ENCODE data around the gene UGT1A8. TPM values are rescaled to one million over a fixed set of nuclear protein-coding genes. Genes with fewer than 3 reads are reported as not detected.
A peak's percentile ranks its signal among the peaks of the same experiment; 100 is the strongest.

Gene UGT1A8
- total RNA-seq, 4 donors from 2014 or later, result not detected

DNA sequence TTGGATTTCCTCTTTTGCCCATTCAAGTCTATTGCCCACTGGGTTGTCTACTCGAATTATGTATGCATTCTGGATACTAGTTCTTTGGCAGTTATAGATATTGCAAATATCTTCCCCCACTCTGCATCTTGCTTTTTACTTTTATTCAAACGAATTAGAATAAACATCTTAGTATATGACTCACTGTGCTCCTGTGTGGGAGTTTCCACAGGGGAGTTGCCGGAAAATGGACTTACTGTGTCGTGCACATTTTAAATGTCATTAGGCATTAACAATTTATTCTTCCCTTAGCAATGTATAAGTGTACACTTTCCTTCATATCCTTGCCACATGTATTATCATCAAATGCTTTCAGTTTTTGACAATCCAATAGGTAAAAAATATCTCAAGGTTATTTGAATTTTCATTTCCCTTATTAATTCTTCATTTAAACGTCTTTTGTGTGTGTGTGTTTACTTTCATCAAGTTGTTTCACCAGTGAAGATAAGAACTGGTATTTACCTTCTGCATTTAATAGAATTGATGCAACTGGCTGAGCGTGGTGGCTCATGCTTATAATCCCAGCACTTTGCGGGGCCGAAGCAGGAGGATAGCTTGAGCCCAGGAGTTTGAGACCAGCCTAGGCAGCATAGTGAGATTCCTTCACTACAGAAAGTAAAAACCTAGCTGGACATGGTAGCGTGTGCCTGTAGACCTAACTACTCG, 90.7 kb downstream of the UGT1A8 start:
- no peak overlapping the region for H3K4me3 ChIP-seq
- H3K9me3 ChIP-seq, result no peaks in the 10 kb centered on the region
- H3K27ac ChIP-seq (replicated peaks in 1 of 4), result no peak overlapping the region
- H3K36me3 ChIP-seq, result no peaks in the 10 kb centered on the region
- intact Hi-C loops (cut with DNase I), result no loop called here
- peaks cover 0 to 19% (median 0%) of the 10 kb centered on the region in 4 donors for H3K27me3 ChIP-seq
- DNase-seq (ENCODE audit: extremely low spot score), result no peak
- TF ChIP-seq POLR2AphosphoS5 (IDR thresholded peaks at IDR 0.05), result no peak
- TF ChIP-seq EP300 (IDR thresholded peaks at IDR 0.05), result no peak
- TF ChIP-seq, protein P1, sequence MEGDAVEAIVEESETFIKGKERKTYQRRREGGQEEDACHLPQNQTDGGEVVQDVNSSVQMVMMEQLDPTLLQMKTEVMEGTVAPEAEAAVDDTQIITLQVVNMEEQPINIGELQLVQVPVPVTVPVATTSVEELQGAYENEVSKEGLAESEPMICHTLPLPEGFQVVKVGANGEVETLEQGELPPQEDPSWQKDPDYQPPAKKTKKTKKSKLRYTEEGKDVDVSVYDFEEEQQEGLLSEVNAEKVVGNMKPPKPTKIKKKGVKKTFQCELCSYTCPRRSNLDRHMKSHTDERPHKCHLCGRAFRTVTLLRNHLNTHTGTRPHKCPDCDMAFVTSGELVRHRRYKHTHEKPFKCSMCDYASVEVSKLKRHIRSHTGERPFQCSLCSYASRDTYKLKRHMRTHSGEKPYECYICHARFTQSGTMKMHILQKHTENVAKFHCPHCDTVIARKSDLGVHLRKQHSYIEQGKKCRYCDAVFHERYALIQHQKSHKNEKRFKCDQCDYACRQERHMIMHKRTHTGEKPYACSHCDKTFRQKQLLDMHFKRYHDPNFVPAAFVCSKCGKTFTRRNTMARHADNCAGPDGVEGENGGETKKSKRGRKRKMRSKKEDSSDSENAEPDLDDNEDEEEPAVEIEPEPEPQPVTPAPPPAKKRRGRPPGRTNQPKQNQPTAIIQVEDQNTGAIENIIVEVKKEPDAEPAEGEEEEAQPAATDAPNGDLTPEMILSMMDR (IDR thresholded peaks at IDR 0.05), result no peak
- no peaks in the 10 kb centered on the region for H3K4me1 ChIP-seq
- 74% methylated on average over 10 of the region's 10 CpGs for WGBS

DNA sequence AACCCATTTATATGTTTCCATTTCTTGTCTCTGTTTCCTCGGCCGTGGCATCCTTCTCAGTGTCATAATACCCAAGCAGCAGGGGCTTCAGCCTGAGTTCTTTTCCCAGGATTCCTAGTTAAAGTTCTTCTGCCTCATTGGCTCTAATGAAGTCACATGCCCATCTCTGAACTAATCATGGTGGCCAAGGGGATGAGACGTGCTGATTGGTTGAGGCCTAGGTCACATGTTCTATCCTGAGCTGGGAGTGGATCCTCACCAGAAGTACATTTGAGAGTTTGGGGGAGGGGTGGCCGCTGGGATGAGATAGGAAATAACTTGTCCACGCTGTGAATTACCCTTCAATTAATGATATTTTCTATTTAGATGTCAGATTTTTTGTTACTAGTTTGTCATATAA, 91.5 kb downstream of the UGT1A8 start:
- Histone ChIP-seq H3K9me3 (no peaks in the 10 kb centered on the region), H3K4me1 (no peaks in the 10 kb centered on the region), H3K27ac (replicated peaks in 1 of 4) (no peak overlapping the region), H3K27me3 (peaks cover 0 to 20% (median 0%) of the 10 kb centered on the region in 4 donors), H3K36me3 (no peaks in the 10 kb centered on the region), H3K4me3 (no peak overlapping the region)
- no peak for TF ChIP-seq POLR2A (IDR thresholded peaks at IDR 0.05; ENCODE audit: low read depth)
- TF ChIP-seq, protein P1 (IDR thresholded peaks at IDR 0.05), result no peak
- no peak for TF ChIP-seq EP300 (IDR thresholded peaks at IDR 0.05)
- no peak for TF ChIP-seq POLR2AphosphoS5 (IDR thresholded peaks at IDR 0.05)
- 89% methylated on average over 5 of the region's 5 CpGs for WGBS
- intact Hi-C loops (cut with DNase I), result no loop called here
- no peak for DNase-seq (ENCODE audit: extremely low spot score)

DNA sequence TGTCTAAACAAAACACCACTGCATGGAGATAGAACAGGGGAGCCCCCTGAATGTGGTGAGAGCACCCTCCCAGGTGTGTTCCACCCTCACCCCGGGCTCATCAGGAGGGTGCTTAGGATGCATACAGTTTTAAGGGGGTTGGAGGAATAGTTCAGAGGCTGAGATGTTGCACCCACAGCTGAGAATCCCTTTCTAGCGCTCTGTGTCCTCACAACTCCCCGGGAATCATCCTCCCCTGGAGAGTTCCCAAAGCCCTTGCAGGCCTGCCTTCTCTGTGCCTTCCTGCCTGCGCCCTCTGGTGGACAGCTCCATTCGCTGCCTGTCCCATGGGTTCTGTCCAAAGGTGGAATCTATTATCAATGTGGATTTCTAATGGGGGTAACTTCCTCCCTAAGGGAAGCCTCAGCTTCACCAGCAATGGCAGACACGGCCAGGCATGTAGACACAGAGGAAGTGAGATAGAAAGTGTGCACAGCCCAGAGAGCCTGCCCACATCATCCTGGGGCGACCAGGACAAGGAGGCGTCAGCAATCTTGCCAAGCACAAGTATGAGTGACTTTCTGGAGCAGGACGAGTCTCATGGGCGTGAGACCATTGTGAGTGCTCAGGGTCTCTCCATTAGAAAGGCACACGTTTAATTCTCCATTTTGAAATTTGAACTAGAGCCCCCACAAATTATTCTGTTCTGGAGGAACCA, 94.0 kb downstream of the UGT1A8 start:
- no peak overlapping the region for H3K4me3 ChIP-seq
- H3K4me1 ChIP-seq, result no peaks in the 10 kb centered on the region
- intact Hi-C loops (cut with DNase I), result no loop called here
- no peaks in the 10 kb centered on the region for H3K36me3 ChIP-seq
- DNase-seq (ENCODE audit: extremely low spot score), result no peak
- no peaks in the 10 kb centered on the region for H3K9me3 ChIP-seq
- 48% methylated on average over 8 of the region's 11 CpGs for WGBS
- H3K27me3 ChIP-seq, result peaks cover 0 to 15% (median 0%) of the 10 kb centered on the region in 4 donors
- no peak overlapping the region for H3K27ac ChIP-seq (replicated peaks in 1 of 4)
- TF ChIP-seq, protein P1 (IDR thresholded peaks at IDR 0.05), result peak; percentile 47 to 72 (median 47)
- TF ChIP-seq POLR2AphosphoS5 (IDR thresholded peaks at IDR 0.05), result no peak

DNA sequence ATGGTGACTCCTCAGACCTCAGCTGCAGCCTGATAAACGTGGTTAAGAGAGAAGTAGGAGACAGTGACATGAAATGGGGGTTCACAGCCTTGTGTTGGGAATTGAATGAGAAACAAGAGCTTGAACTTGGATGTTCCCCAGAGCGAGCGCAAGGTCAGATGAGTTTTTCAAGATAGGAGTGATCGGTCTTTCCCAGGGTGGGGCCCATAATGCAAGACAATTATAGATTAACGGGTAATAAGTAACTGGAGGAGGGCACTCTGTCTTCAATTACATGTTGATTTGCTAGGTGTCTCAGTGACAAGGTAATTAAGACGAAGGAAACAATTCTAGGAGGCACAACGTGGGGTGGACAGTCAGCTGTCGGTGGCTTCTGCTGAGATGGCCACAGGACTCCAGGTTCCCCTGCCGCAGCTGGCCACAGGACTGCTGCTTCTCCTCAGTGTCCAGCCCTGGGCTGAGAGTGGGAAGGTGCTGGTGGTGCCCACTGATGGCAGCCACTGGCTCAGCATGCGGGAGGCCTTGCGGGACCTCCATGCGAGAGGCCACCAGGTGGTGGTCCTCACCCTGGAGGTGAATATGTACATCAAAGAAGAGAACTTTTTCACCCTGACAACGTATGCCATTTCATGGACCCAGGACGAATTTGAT, 95.3 kb downstream of the UGT1A8 start, which contains the start of gene UGT1A5:
UGT1A5 (plus strand) TSS at position 297 of the 651 bp plus-strand sequence; CDS start at position 382, 85 bp downstream.
- H3K36me3 ChIP-seq, result no peaks in the 10 kb centered on the region
- H3K27ac ChIP-seq (replicated peaks in 1 of 4), result no peak within 1 kb of the TSS
- H3K4me3 ChIP-seq, result no peak within 1 kb of the TSS
- 77% methylated on average over 11 of the region's 14 CpGs for WGBS
- peaks cover 0 to 27% (median 0%) of the 10 kb centered on the region in 4 donors for H3K27me3 ChIP-seq
- H3K4me1 ChIP-seq, result no peaks in the 10 kb centered on the region
- no peak for TF ChIP-seq POLR2A (IDR thresholded peaks at IDR 0.05; ENCODE audit: low read depth)
- TF ChIP-seq POLR2AphosphoS5 (IDR thresholded peaks at IDR 0.05), result no peak
- TF ChIP-seq, protein P1 (IDR thresholded peaks at IDR 0.05), result no peak
- no peak for TF ChIP-seq EP300 (IDR thresholded peaks at IDR 0.05)
- no peak for DNase-seq (ENCODE audit: extremely low spot score)
- intact Hi-C loops (cut with DNase I), result no loop called here
- H3K9me3 ChIP-seq, result no peaks in the 10 kb centered on the region

Measured in esophagus muscularis mucosa (tissue), 4 donors.